ENCODE measurements around the gene ZNF586.
"Not testable (repeated sequence)": the region's sequence is repeated elsewhere in the genome, so short reads cannot be mapped to it uniquely, and the experiment has no call there.

Gene ZNF586

GRCh38 chr19:57800696-57801095, 31.2 kb downstream of the ZNF586 start:
- FAIRE-seq: no peak

- FAIRE-seq: no peak
Observed at GRCh38 chr19:57802269-57802668, 32.8 kb downstream of the ZNF586 start.

- no peak for FAIRE-seq
Observed at GRCh38 chr19:57803265-57803593, 33.8 kb downstream of the ZNF586 start.

- FAIRE-seq: no peak
Observed at GRCh38 chr19:57803594-57804325, 34.3 kb downstream of the ZNF586 start.

GRCh38 chr19:57807541-57807940, 38.1 kb downstream of the ZNF586 start:
- no peak for FAIRE-seq

GRCh38 chr19:57810410-57811295, 41.2 kb downstream of the ZNF586 start:
- not testable (repeated sequence) for FAIRE-seq

GRCh38 chr19:57812226-57812625, 42.8 kb downstream of the ZNF586 start:
- FAIRE-seq: no peak

GRCh38 chr19:57812975-57813820, 43.7 kb downstream of the ZNF586 start:
- not testable (repeated sequence) for FAIRE-seq

GRCh38 chr19:57813919-57814504, 44.5 kb downstream of the ZNF586 start:
- FAIRE-seq: no peak

GRCh38 chr19:57814505-57815246, 45.2 kb downstream of the ZNF586 start, which contains the start of gene ZNF552:
ZNF552 (minus strand) TSS chr19:57814913; CDS start chr19:57814743, 170 bp downstream.
- FAIRE-seq: peak; percentile 86

- FAIRE-seq: no peak
Observed at GRCh38 chr19:57815247-57816075, 46.0 kb downstream of the ZNF586 start.

- FAIRE-seq: no peak
Observed at GRCh38 chr19:57816652-57817051, 47.2 kb downstream of the ZNF586 start.

- FAIRE-seq: no peak
Observed at GRCh38 chr19:57817976-57818375, 48.5 kb downstream of the ZNF586 start.

- FAIRE-seq: no peak
Observed at GRCh38 chr19:57818378-57818777, 48.9 kb downstream of the ZNF586 start.

- peak; percentile 63 for FAIRE-seq
Observed at GRCh38 chr19:57819475-57820148, 50.1 kb downstream of the ZNF586 start.

- no peak for FAIRE-seq
Observed at GRCh38 chr19:57820599-57820998, 51.1 kb downstream of the ZNF586 start.

- FAIRE-seq: not testable (repeated sequence)
Observed at GRCh38 chr19:57821095-57821494, 51.6 kb downstream of the ZNF586 start.

GRCh38 chr19:57821501-57821900, 52.0 kb downstream of the ZNF586 start:
- FAIRE-seq: not testable (repeated sequence)

GRCh38 chr19:57823155-57823554, 53.7 kb downstream of the ZNF586 start:
- not testable (repeated sequence) for FAIRE-seq

GRCh38 chr19:57823608-57824007, 54.1 kb downstream of the ZNF586 start:
- not testable (repeated sequence) for FAIRE-seq
